A549 (cell line): Measurements from ENCODE around the gene NASP. TPM values are rescaled to one million over a fixed set of nuclear protein-coding genes. Genes with fewer than 3 reads are reported as not detected.
A peak's percentile ranks its signal among the peaks of the same experiment; 100 is the strongest.

Source experiments
- ATAC-seq, 2 experiments: fragments of 200-7000 bp in 1 of 2; fragments of >200 bp in 1 of 2; cut with Nextera tagmentation in 1 of 2; cut with Tn5 transposase in 1 of 2; 3 replicates each; pipeline versions ENCODE4 v1.8.0 to v1.9.1; 2018 to 2020; ENCODE audit warnings: mild to moderate bottlenecking in 1 of 2, moderate library complexity in 1 of 2
- CTCF ChIA-PET: fragments of 300-600 bp; sonication (Branson Sonifier 250); formaldehyde crosslinking; extraction: SDS; loops from one replicate; lab custom pipeline; 2021; ENCODE audit warnings: antibody characterized with exemption, inconsistent platforms; lab: Yijun Ruan, JAX
- POLR2A ChIA-PET: fragments of 350-600 bp; formaldehyde crosslinking; extraction: SDS; loops from one replicate; lab custom pipeline; 2021; ENCODE audit warnings: antibody characterized with exemption, inconsistent platforms; lab: Yijun Ruan, JAX
- DNase-seq, 2 experiments: peaks; one replicate each; pipeline versions ENCODE4 v3.0.0 to v3.0.0-alpha.2; 2011 to 2016; ENCODE audit warnings: low read depth in 1 of 2, low spot score in 1 of 2
- FAIRE-seq: peaks from 2 replicates; lab custom pipeline; 2011; peaks lifted over from hg19 to GRCh38; lab: Jason Lieb, UNC
- H3K27ac ChIP-seq, 2 experiments: fragments of >200 bp; sonication (Bioruptor Twin); formaldehyde crosslinking; 3 replicates each; pipeline ENCODE4 v1.5.1; 2016 to 2017
- H3K4me1 ChIP-seq: fragments of >200 bp; sonication (Bioruptor Twin); formaldehyde crosslinking; 3 replicates; pipeline ENCODE4 v1.6.1; 2016
- H3K4me2 ChIP-seq: fragments of >200 bp; sonication (Bioruptor Twin); formaldehyde crosslinking; 3 replicates; pipeline ENCODE4 v1.6.1; 2016
- H3K4me3 ChIP-seq: fragments of >200 bp; sonication (Bioruptor Twin); formaldehyde crosslinking; 3 replicates; pipeline ENCODE4 v1.5.1; 2016
- H3K9me3 ChIP-seq: fragments of >200 bp; sonication (Bioruptor Twin); formaldehyde crosslinking; 3 replicates; pipeline ENCODE4 v1.6.1; 2016
- BHLHE40 ChIP-seq: IDR thresholded peaks from 2 replicates; pipeline ENCODE4 v1.6.1; 2012; ENCODE audit warnings: low read depth, low read length, inconsistent platforms
- CHD4 ChIP-seq: fragments of 200-600 bp; sonication (generic); IDR thresholded peaks from 2 replicates; pipeline ENCODE4 v1.6.1; 2016; ENCODE audit warnings: antibody characterized with exemption, mild to moderate bottlenecking, borderline replicate concordance
- E2F6 ChIP-seq: IDR thresholded peaks from 2 replicates; pipeline ENCODE4 v1.6.1; 2012; ENCODE audit warnings: low read depth, borderline replicate concordance
- EHMT2 ChIP-seq: fragments of 200-600 bp; sonication (generic); IDR thresholded peaks from 2 replicates; pipeline ENCODE4 v1.6.1; 2016; ENCODE audit warnings: antibody characterized with exemption, low read depth, mild to moderate bottlenecking, moderate library complexity
- ELK1 ChIP-seq: fragments of 150-350 bp; IDR thresholded peaks from 2 replicates; pipeline ENCODE4 v1.6.1; 2014; ENCODE audit warnings: low read depth, mild to moderate bottlenecking, low read length
- EP300 ChIP-seq, 2 experiments: fragments of >200 bp; sonication (Bioruptor Twin); formaldehyde crosslinking; IDR thresholded peaks; 2 replicates in 1 of 2; 3 replicates in 1 of 2; pipeline ENCODE4 v1.6.1; 2016 to 2017
- ESRRA ChIP-seq: fragments of 150-350 bp; IDR thresholded peaks from 2 replicates; pipeline ENCODE4 v1.6.1; 2014; ENCODE audit warnings: mild to moderate bottlenecking, low read length, borderline replicate concordance
- HMGXB4 ChIP-seq: fragments of 250-450 bp; sonication (Bioruptor Pico); IDR thresholded peaks from 2 replicates; pipeline ENCODE4 v1.5.0; 2021; ENCODE audit warnings: mild to moderate bottlenecking, moderate library complexity, borderline replicate concordance
- HOXA7 ChIP-seq: fragments of 250-450 bp; sonication (Bioruptor Pico); IDR thresholded peaks from 2 replicates; pipeline ENCODE4 v1.5.0; 2020; ENCODE audit warnings: mild to moderate bottlenecking, moderate library complexity
- HOXB13 ChIP-seq: fragments of 250-450 bp; sonication (Bioruptor Pico); IDR thresholded peaks from 2 replicates; pipeline ENCODE4 v1.5.0; 2020; ENCODE audit warnings: low read depth, mild to moderate bottlenecking, moderate library complexity
- KDM1A ChIP-seq: fragments of 200-600 bp; sonication (generic); IDR thresholded peaks from 2 replicates; pipeline ENCODE4 v1.6.1; 2016; ENCODE audit warnings: low read depth, mild to moderate bottlenecking
- KDM5A ChIP-seq: fragments of 200-600 bp; sonication (generic); IDR thresholded peaks from 2 replicates; pipeline ENCODE4 v1.6.1; 2016; ENCODE audit warnings: antibody characterized with exemption, mild to moderate bottlenecking
- MAX ChIP-seq: IDR thresholded peaks from 2 replicates; pipeline ENCODE4 v1.6.1; 2012
- NPAS2 ChIP-seq: fragments of 250-450 bp; sonication (Bioruptor Pico); IDR thresholded peaks from 2 replicates; pipeline ENCODE4 v1.8.0; 2022; ENCODE audit warnings: mild to moderate bottlenecking, moderate library complexity, borderline replicate concordance
- NR3C1 ChIP-seq: fragments of >200 bp; sonication (Bioruptor Twin); formaldehyde crosslinking; IDR thresholded peaks from 3 replicates; pipeline ENCODE4 v1.6.1; 2017
- PHF8 ChIP-seq: fragments of 200-600 bp; sonication (generic); IDR thresholded peaks from 2 replicates; pipeline ENCODE4 v1.6.1; 2016; ENCODE audit warnings: low read depth, mild to moderate bottlenecking, antibody characterized with exemption, moderate library complexity, borderline replicate concordance
- POLR2AphosphoS2 ChIP-seq: conservative IDR thresholded peaks from 2 replicates; pipeline ENCODE4 v1.6.1; 2012; ENCODE audit warnings: low read length, improper control_type of control experiment, inconsistent platforms
- RFX5 ChIP-seq: fragments of 450-650 bp; IDR thresholded peaks from 2 replicates; pipeline ENCODE4 v1.7.1; 2014; ENCODE audit warnings: antibody characterized with exemption, mild to moderate bottlenecking, moderate library complexity
- SMC3 ChIP-seq: fragments of >200 bp; sonication (Bioruptor Twin); formaldehyde crosslinking; IDR thresholded peaks from 3 replicates; pipeline ENCODE4 v1.6.1; 2018; ENCODE audit warnings: inconsistent platforms
- USF2 ChIP-seq: fragments of 450-650 bp; IDR thresholded peaks from 2 replicates; pipeline ENCODE4 v1.6.1; 2014; ENCODE audit warnings: antibody characterized with exemption
- ZC3H11A ChIP-seq: fragments of 450-650 bp; IDR thresholded peaks from 2 replicates; pipeline ENCODE4 v1.6.1; 2014; ENCODE audit warnings: antibody characterized with exemption, mild to moderate bottlenecking
- ZNF302 ChIP-seq: fragments of 250-450 bp; sonication (Bioruptor Pico); IDR thresholded peaks from 2 replicates; pipeline ENCODE4 v1.9.0; 2021; ENCODE audit warnings: inconsistent platforms, mild to moderate bottlenecking, moderate library complexity
- WGBS: methylation state at CpG from one replicate; pipeline ENCODE4 v1.1.6; 2017; ENCODE audit errors: missing lambda C conversion rate; 5-methylcytosine and 5-hydroxymethylcytosine counted together
- polyA plus RNA-seq, 4 experiments: library from polyadenylated mRNA; depleted of rRNA in 3 of 4; stranded (reverse); fragments of >200 nt; fragmentation: RNase III in 1 of 4; extraction: RNeasy Plus Mini Kit Qiagen cat#74134 plus additional on column Dnase treatment in 1 of 4; gene quantifications; 2 replicates in 3 of 4; 3 replicates in 1 of 4; pipeline ENCODE4 v1.2.3, GENCODE V29; 2011 to 2017
- TF ChIP-seq, protein P1 (sequence below): fragments of 200-600 bp; sonication (generic); IDR thresholded peaks from 2 replicates; pipeline ENCODE4 v1.6.1; 2016; ENCODE audit warnings: antibody characterized with exemption, mild to moderate bottlenecking, moderate library complexity
- TF ChIP-seq, protein P2 (sequence below): fragments of >200 bp; sonication (Bioruptor Twin); formaldehyde crosslinking; IDR thresholded peaks from 3 replicates; pipeline ENCODE4 v1.5.1; 2016

Gene NASP
- polyA plus RNA-seq, 2 of the 4 experiments (the other 2 are of a cell fraction), result 139 to 272 TPM

DNA sequence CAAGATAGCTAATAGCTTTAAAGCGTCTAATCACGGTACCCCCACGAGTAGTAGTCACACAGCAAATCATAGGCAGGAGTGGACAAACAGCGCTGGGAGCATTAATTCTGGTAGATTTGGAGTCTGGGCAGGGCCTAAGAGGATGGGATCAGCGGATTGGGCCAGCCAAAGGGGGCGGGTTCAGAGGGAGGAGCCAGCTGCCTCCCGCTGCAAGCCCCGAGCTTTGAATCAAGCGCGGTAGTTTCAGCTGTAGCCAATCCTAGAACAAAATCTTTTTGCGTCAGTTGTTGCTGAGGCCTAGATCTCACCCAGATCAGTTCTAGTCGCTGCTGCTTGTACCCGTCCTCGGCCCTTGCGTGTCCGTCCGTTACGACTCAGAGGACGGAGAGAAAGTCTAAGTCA, 576 bp upstream of the NASP start:
- Histone ChIP-seq H3K4me2 (peak overlapping the region; percentile 94), H3K4me3 (peak overlapping the region; percentile 89), H3K27ac (peak overlapping the region; percentile 91 to 98), H3K9me3 (no peaks in the 10 kb centered on the region), H3K4me1 (peaks cover 13% of the 10 kb centered on the region; the same call in 2 of the 3 replicates)
- POLR2A ChIA-PET, result interaction anchor here (0.6 to 3.6 kb wide), 6 partner anchors 59 to 299 kb away, joined by 3 to 27 read pairs (median 4); partner anchors contain the start of genes GPBP1L1, PRDX1 and TMEM69
- DNase-seq (peak; percentile 94 to 97), FAIRE-seq (no peak), ATAC-seq (peak; percentile 90 to 91)
- TF ChIP-seq RFX5, result peak; percentile 99
- TF ChIP-seq EHMT2, result no peak
- WGBS, result 3% methylated on average over 16 of the region's 19 CpGs
- CTCF ChIA-PET, result interaction anchor here (0.7 to 2.6 kb wide), 4 partner anchors 14 to 224 kb away, joined by 3 to 21 read pairs (median 6); no protein-coding TSS in a partner anchor

DNA sequence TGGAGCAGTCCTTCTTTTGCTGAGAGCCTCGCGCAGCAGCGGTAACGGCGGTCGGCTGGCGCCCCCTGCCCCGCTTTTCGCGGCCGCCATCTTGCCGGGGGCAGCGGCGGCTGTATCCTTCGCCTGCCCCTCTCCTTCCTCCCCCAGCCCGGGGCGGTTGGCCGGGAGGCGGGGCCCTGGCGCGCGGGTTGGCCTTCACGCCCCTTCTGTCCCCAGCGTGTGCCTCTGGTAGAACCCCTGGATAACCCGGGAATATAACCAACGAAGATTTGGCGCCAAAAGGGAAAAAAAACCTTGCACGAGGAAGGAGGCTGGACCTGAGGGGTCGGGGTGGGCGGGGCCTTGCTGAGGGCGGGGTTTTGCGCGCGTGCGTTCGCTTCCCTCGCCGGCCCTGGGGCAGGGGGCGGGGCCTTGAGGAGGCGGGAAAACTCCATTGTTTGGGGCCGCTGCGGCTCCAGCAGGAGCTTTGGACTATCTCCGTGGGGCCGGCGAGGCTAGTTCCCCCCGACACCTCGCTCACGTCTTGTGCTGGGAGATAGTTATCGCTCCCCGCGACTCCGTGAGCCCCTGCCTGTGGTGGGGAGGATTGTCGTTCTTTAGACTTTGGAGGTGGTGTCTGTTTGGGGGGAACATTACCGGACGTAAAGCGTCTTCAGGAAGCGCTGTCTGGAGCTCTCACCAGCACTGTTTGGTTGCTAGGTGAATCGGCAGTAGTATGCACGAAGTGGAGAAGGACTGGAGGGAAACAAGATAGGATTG, 689 bp downstream of the NASP start:
- CTCF ChIA-PET, result no interaction called here
- WGBS, result 4% methylated on average over 9 of the region's 59 CpGs
- H3K4me1 ChIP-seq, result peaks cover 13% of the 10 kb centered on the region; the same call in 2 of the 3 replicates
- TF ChIP-seq HMGXB4, result no peak
- TF ChIP-seq, protein P1, sequence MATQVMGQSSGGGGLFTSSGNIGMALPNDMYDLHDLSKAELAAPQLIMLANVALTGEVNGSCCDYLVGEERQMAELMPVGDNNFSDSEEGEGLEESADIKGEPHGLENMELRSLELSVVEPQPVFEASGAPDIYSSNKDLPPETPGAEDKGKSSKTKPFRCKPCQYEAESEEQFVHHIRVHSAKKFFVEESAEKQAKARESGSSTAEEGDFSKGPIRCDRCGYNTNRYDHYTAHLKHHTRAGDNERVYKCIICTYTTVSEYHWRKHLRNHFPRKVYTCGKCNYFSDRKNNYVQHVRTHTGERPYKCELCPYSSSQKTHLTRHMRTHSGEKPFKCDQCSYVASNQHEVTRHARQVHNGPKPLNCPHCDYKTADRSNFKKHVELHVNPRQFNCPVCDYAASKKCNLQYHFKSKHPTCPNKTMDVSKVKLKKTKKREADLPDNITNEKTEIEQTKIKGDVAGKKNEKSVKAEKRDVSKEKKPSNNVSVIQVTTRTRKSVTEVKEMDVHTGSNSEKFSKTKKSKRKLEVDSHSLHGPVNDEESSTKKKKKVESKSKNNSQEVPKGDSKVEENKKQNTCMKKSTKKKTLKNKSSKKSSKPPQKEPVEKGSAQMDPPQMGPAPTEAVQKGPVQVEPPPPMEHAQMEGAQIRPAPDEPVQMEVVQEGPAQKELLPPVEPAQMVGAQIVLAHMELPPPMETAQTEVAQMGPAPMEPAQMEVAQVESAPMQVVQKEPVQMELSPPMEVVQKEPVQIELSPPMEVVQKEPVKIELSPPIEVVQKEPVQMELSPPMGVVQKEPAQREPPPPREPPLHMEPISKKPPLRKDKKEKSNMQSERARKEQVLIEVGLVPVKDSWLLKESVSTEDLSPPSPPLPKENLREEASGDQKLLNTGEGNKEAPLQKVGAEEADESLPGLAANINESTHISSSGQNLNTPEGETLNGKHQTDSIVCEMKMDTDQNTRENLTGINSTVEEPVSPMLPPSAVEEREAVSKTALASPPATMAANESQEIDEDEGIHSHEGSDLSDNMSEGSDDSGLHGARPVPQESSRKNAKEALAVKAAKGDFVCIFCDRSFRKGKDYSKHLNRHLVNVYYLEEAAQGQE, result no peak
- TF ChIP-seq USF2, result no peak
- no peak for TF ChIP-seq POLR2AphosphoS2
- no peak for TF ChIP-seq ESRRA
- no peak for TF ChIP-seq CHD4
- TF ChIP-seq, protein P2, sequence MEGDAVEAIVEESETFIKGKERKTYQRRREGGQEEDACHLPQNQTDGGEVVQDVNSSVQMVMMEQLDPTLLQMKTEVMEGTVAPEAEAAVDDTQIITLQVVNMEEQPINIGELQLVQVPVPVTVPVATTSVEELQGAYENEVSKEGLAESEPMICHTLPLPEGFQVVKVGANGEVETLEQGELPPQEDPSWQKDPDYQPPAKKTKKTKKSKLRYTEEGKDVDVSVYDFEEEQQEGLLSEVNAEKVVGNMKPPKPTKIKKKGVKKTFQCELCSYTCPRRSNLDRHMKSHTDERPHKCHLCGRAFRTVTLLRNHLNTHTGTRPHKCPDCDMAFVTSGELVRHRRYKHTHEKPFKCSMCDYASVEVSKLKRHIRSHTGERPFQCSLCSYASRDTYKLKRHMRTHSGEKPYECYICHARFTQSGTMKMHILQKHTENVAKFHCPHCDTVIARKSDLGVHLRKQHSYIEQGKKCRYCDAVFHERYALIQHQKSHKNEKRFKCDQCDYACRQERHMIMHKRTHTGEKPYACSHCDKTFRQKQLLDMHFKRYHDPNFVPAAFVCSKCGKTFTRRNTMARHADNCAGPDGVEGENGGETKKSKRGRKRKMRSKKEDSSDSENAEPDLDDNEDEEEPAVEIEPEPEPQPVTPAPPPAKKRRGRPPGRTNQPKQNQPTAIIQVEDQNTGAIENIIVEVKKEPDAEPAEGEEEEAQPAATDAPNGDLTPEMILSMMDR, result no peak
- TF ChIP-seq BHLHE40, result no peak
- peak; percentile 45; the same call in 1 of the 2 replicates for TF ChIP-seq MAX
- TF ChIP-seq NR3C1, result no peak
- TF ChIP-seq ZC3H11A, result no peak
- TF ChIP-seq ZNF302 (CRISPR knock-in tag), result no peak
- no peak for TF ChIP-seq HOXA7 (CRISPR knock-in tag)
- 0 out of 2 replicates have a peak, but pooled peaks have one; percentile 38 for TF ChIP-seq KDM5A
- TF ChIP-seq NPAS2, result no peak
- 0 out of 2 replicates have a peak, but pooled peaks have one; percentile 25 for TF ChIP-seq PHF8
- no peak for TF ChIP-seq SMC3
- no peak for TF ChIP-seq ELK1
- TF ChIP-seq HOXB13 (CRISPR knock-in tag), result no peak
- no peak for TF ChIP-seq EP300 (IDR thresholded peaks at IDR 0.05)
- no peak for TF ChIP-seq EHMT2
- peak; percentile 62 for TF ChIP-seq E2F6
- TF ChIP-seq KDM1A, result no peak
- TF ChIP-seq, all 56 proteins: peak for 4
- H3K4me3 ChIP-seq, result peak overlapping the region; percentile 89
- H3K9me3 ChIP-seq, result no peaks in the 10 kb centered on the region
- ATAC-seq (peak; percentile 68 to 70), FAIRE-seq (no peak), DNase-seq (peak; percentile 71 to 89)
- POLR2A ChIA-PET, result interaction anchor here (0.8 to 3.6 kb wide), 4 partner anchors 9 to 104 kb away, joined by 3 to 27 read pairs (median 4); partner anchors contain the start of genes AKR1A1, PRDX1 and TMEM69
- H3K4me2 ChIP-seq, result peak overlapping the region; percentile 94
- peak overlapping the region; percentile 91 to 98 for H3K27ac ChIP-seq
